ENCODE results near the gene ZNF524. TPM values are rescaled to one million over a fixed set of nuclear protein-coding genes. Genes with fewer than 3 reads are reported as not detected.

Gene ZNF524
- total and polyA plus RNA-seq, 9 of the 15 experiments (the other 6 are each of a cell fraction or from before 2014, with no cell fraction given): 0.08 to 15.6 (median 2.9) TPM

- H2AFZ ChIP-seq (ENCODE audit: low read depth, low read length): no peak overlapping the region
- POLR2A ChIA-PET: interaction anchor here (0.5 to 1.7 kb wide), 3 partner anchors 11 to 315 kb away, joined by 3 to 6 read pairs (median 4); no protein-coding TSS in a partner anchor
- no peak for FAIRE-seq
- TF ChIP-seq HNRNPH1 (optimal IDR thresholded peaks at IDR 0.05; ENCODE audit: low read depth, low read length) (no peak), CHD7 (IDR thresholded peaks at IDR 0.05; ENCODE audit: low read depth, low read length) (no peak), RBFOX2 (IDR thresholded peaks at IDR 0.05; ENCODE audit: low read depth, low read length) (0 out of 2 replicates have a peak, but pooled peaks have one; percentile 32), ZKSCAN8 (CRISPR knock-in tag; IDR thresholded peaks at IDR 0.05) (no peak), ZNF280B (CRISPR knock-in tag; IDR thresholded peaks at IDR 0.05) (no peak), MECOM (CRISPR knock-in tag; IDR thresholded peaks at IDR 0.05) (no peak), FOXJ2 (tag; IDR thresholded peaks at IDR 0.05) (no peak), SAFB2 (IDR thresholded peaks at IDR 0.05; ENCODE audit: borderline replicate concordance, low read depth, low read length, severe bottlenecking) (no peak)
Observed at GRCh38 chr19:55615543-55616394, 15.7 kb downstream of the ZNF524 start.

More at GRCh38 chr19:55615543-55616394, 15.7 kb downstream of the ZNF524 start:
- ATAC-seq (no peak), DNase-seq (ENCODE audit: extremely low read depth in 1 of 4, low spot score in 3 of 4) (no peak)
- Histone ChIP-seq H3K9ac (ENCODE audit: insufficient read depth in 1 of 2, low read depth in 2 of 2, low read length in 2 of 2) (no peak overlapping the region), H4K20me1 (replicated peaks; ENCODE audit: control insufficient read depth, insufficient read depth, low read length) (no peaks in the 10 kb centered on the region), H3K4me3 (no peak overlapping the region), H3K79me2 (ENCODE audit: control insufficient read depth, insufficient read depth, low read length) (peaks cover 6% of the 10 kb centered on the region; the same call in 1 of the 3 replicates), H3K27ac (ENCODE audit: extremely low read depth, low read depth, low read length) (no peak overlapping the region), H3K27me3 (ENCODE audit: control insufficient read depth in 2 of 2, insufficient read depth in 2 of 2, low read length in 2 of 2) (no peaks in the 10 kb centered on the region), H3K4me2 (ENCODE audit: insufficient read depth, low read length) (no peak overlapping the region), H3K9me3 (replicated peaks; ENCODE audit: control insufficient read depth, insufficient read depth, low read depth, low read length) (no peaks in the 10 kb centered on the region), H3K9me1 (ENCODE audit: control insufficient read depth, insufficient read depth, low read length) (no peaks in the 10 kb centered on the region), H3K36me3 (ENCODE audit: control insufficient read depth, insufficient read depth, low read length) (peaks cover 31% of the 10 kb centered on the region; the same call in 2 of the 3 replicates), H3K4me1 (replicated peaks in 1 of 2; ENCODE audit: control insufficient read depth in 2 of 2, insufficient read depth in 2 of 2, low read length in 2 of 2) (peaks cover 0 to 5% of the 10 kb centered on the region in 2 experiments; a peak in 2 of 5 replicates)
- CTCF ChIA-PET (ENCODE audit: low intra/inter-chr PET ratio): no interaction called here
- WGBS (ENCODE audit: insufficient coverage, low coverage, missing lambda C conversion rate): 96% methylated on average over 43 of the region's 88 CpGs
- in situ Hi-C loops (cut with MboI) (no loop called here), intact Hi-C loops (cut with micrococcal nuclease) (no loop called here)
- no TSS peak for BruUV-seq (replicated peaks)
